K562 (cell line): ENCODE data around the gene PLXDC2. TPM values are rescaled to one million over a fixed set of nuclear protein-coding genes. Genes with fewer than 3 reads are reported as not detected.

ENCODE experiments used
- ATAC-seq: fragments of 200-7000 bp; cut with Tn5 transposase; 3 replicates; pipeline ENCODE4 v1.9.1; 2020; ENCODE audit warnings: moderate library complexity
- BruUV-seq: library from RNA; stranded (reverse); fragments of 400-500 nt; replicated peaks from 2 replicates; lab custom pipeline; 2021; lab: Mats Ljungman, UMichigan
- CTCF ChIA-PET: fragments of 300-600 bp; formaldehyde crosslinking; extraction: SDS; loops from one replicate; lab custom pipeline; 2021; ENCODE audit warnings: low intra/inter-chr PET ratio; lab: Yijun Ruan, JAX
- POLR2A ChIA-PET: fragments of 300-600, 350-650 bp; sonication (Branson Sonifier 250); formaldehyde crosslinking; extraction: SDS; loops from one replicate; lab custom pipeline; 2021; ENCODE audit warnings: antibody characterized with exemption, inconsistent platforms; lab: Yijun Ruan, JAX
- DNase-seq, 4 experiments: peaks; one replicate each; pipeline versions ENCODE4 v3.0.0 to v3.0.0-alpha.2; 2011 to 2018; ENCODE audit warnings: low spot score in 3 of 4, mixed read lengths in 3 of 4; ENCODE audit errors: extremely low read depth in 1 of 4
- FAIRE-seq: peaks from 2 replicates; lab custom pipeline; 2011; peaks lifted over from hg19 to GRCh38; lab: Jason Lieb, UNC
- H2AFZ ChIP-seq: 2 replicates; pipeline ENCODE4 v1.6.0; 2011; ENCODE audit warnings: low read depth, low read length, control low read depth, inconsistent platforms
- H3K27ac ChIP-seq: fragments of 200-600 bp; 3 replicates; pipeline ENCODE4 v1.8.0; 2011; ENCODE audit warnings: low read depth, mild to moderate bottlenecking, control low read depth, inconsistent platforms, low read length, moderate library complexity, mixed read lengths; ENCODE audit errors: extremely low read depth
- H3K27me3 ChIP-seq, 2 experiments: fragments of 300-600 bp in 1 of 2; 2 replicates in 1 of 2; 3 replicates in 1 of 2; pipeline versions ENCODE4 v1.6.0 to v1.8.0; 2011; ENCODE audit warnings: inconsistent platforms in 2 of 2, low read length in 2 of 2, mild to moderate bottlenecking in 1 of 2, mixed read lengths in 1 of 2, moderate library complexity in 1 of 2; ENCODE audit not compliant: control insufficient read depth in 2 of 2, insufficient read depth in 2 of 2
- H3K36me3 ChIP-seq: fragments of 300-600 bp; 3 replicates; pipeline ENCODE4 v1.8.0; 2011; ENCODE audit warnings: mild to moderate bottlenecking, low read length, inconsistent platforms; ENCODE audit not compliant: control insufficient read depth, insufficient read depth
- H3K4me1 ChIP-seq, 2 experiments: fragments of 200-600 bp in 1 of 2; replicated peaks in 1 of 2; 2 replicates in 1 of 2; 3 replicates in 1 of 2; pipeline versions ENCODE4 v1.5.1 to v1.8.0; 2011; ENCODE audit warnings: inconsistent platforms in 2 of 2, low read length in 2 of 2, mild to moderate bottlenecking in 1 of 2, mixed read lengths in 1 of 2, moderate library complexity in 1 of 2; ENCODE audit not compliant: control insufficient read depth in 2 of 2, insufficient read depth in 2 of 2
- H3K4me2 ChIP-seq: 2 replicates; pipeline ENCODE4 v1.6.1; 2011; ENCODE audit warnings: low read length, control low read depth, inconsistent platforms, mixed read lengths; ENCODE audit not compliant: insufficient read depth
- H3K4me3 ChIP-seq: fragments of 200-600 bp; sonication (generic), shearing (Covaris generic); 2 replicates; pipeline ENCODE4 v1.5.1; 2016; ENCODE audit warnings: control low read depth, inconsistent platforms
- H3K79me2 ChIP-seq: fragments of 200-600 bp; 3 replicates; pipeline ENCODE4 v1.8.0; 2011; ENCODE audit warnings: low read length, inconsistent platforms; ENCODE audit not compliant: control insufficient read depth, insufficient read depth
- H3K9ac ChIP-seq, 2 experiments: 2 replicates each; pipeline versions ENCODE4 v1.6.0 to v1.6.1; 2011; ENCODE audit warnings: low read depth in 2 of 2, low read length in 2 of 2, control low read depth in 1 of 2, inconsistent platforms in 1 of 2, mild to moderate bottlenecking in 1 of 2, mixed read lengths in 1 of 2; ENCODE audit not compliant: insufficient read depth in 1 of 2
- H3K9me1 ChIP-seq: one replicate; pipeline ENCODE4 v1.6.0; 2011; ENCODE audit warnings: inconsistent platforms, mild to moderate bottlenecking, low read length, moderate library complexity; ENCODE audit not compliant: control insufficient read depth, insufficient read depth
- H3K9me3 ChIP-seq: replicated peaks from 2 replicates; pipeline ENCODE4 v1.5.1; 2011; ENCODE audit warnings: low read depth, low read length, inconsistent platforms; ENCODE audit not compliant: control insufficient read depth, insufficient read depth
- H4K20me1 ChIP-seq: replicated peaks from 2 replicates; pipeline ENCODE4 v1.6.1; 2011; ENCODE audit warnings: low read length, inconsistent platforms, mixed read lengths; ENCODE audit not compliant: control insufficient read depth, insufficient read depth
- AFF1 ChIP-seq, 2 experiments: fragments of 450-650 bp; IDR thresholded peaks; 2 replicates each; pipeline ENCODE4 v1.6.1; 2018; ENCODE audit warnings: mild to moderate bottlenecking in 2 of 2, low read depth in 1 of 2; ENCODE audit not compliant: partially characterized antibody in 2 of 2
- BRD4 ChIP-seq: fragments of 200-600 bp; sonication (generic); IDR thresholded peaks from 2 replicates; pipeline ENCODE4 v1.6.1; 2017; ENCODE audit warnings: inconsistent platforms
- CREBBP ChIP-seq: IDR thresholded peaks from one replicate; pipeline ENCODE4 v1.6.1; 2012; ENCODE audit warnings: low read depth, mild to moderate bottlenecking, control low read depth, inconsistent platforms, low read length
- E2F6 ChIP-seq, 2 experiments: IDR thresholded peaks; 2 replicates each; pipeline ENCODE4 v1.6.1; 2011; ENCODE audit warnings: borderline replicate concordance in 1 of 2, control low read depth in 1 of 2, low read depth in 1 of 2, low read length in 1 of 2, mild to moderate bottlenecking in 1 of 2, mixed read lengths in 1 of 2, moderate library complexity in 1 of 2; ENCODE audit not compliant: insufficient read depth in 1 of 2, insufficient read length in 1 of 2, poor library complexity in 1 of 2, severe bottlenecking in 1 of 2; ENCODE audit errors: extremely low read depth in 1 of 2
- FOXM1 ChIP-seq, 2 experiments: fragments of 450-650 bp in 1 of 2; sonication (generic) in 1 of 2; formaldehyde crosslinking in 1 of 2; IDR thresholded peaks; 2 replicates each; pipeline versions ENCODE4 v1.6.1 to v1.9.0; 2017 to 2022; ENCODE audit warnings: low read depth in 2 of 2, mild to moderate bottlenecking in 2 of 2, missing genetic modification reagents in 1 of 2, moderate library complexity in 1 of 2
- GATA2 ChIP-seq: sonication (generic); formaldehyde crosslinking; IDR thresholded peaks from 2 replicates; pipeline ENCODE4 v1.4.0; 2020; ENCODE audit warnings: mild to moderate bottlenecking, missing genetic modification reagents
- MEF2A ChIP-seq: IDR thresholded peaks from 2 replicates; pipeline ENCODE4 v1.6.1; 2011; ENCODE audit warnings: low read depth, mild to moderate bottlenecking, low read length, moderate library complexity; ENCODE audit not compliant: control insufficient read depth
- NCOA4 ChIP-seq: fragments of 450-650 bp; IDR thresholded peaks from 2 replicates; pipeline ENCODE4 v1.6.1; 2018; ENCODE audit warnings: mild to moderate bottlenecking; ENCODE audit not compliant: partially characterized antibody
- PHF20 ChIP-seq: fragments of 450-650 bp; IDR thresholded peaks from 2 replicates; pipeline ENCODE4 v1.6.1; 2018; ENCODE audit not compliant: partially characterized antibody
- PHF21A ChIP-seq: fragments of 450-650 bp; IDR thresholded peaks from 2 replicates; pipeline ENCODE4 v1.6.1; 2017; ENCODE audit warnings: low read depth, borderline replicate concordance
- SNAPC5 ChIP-seq: fragments of 250-450 bp; sonication (Bioruptor Pico); IDR thresholded peaks from 2 replicates; pipeline ENCODE4 v1.8.0; 2021; ENCODE audit warnings: moderate library complexity, mild to moderate bottlenecking, inconsistent platforms
- SRSF1 ChIP-seq: fragments of 200-400 bp; formaldehyde crosslinking; IDR thresholded peaks from 2 replicates; pipeline ENCODE4 v1.6.1; 2017; ENCODE audit warnings: mild to moderate bottlenecking, low read depth, low read length, moderate library complexity
- SUPT5H ChIP-seq: fragments of 450-650 bp; IDR thresholded peaks from 2 replicates; pipeline ENCODE4 v1.6.1; 2016
- ZNF766 ChIP-seq: fragments of 200-800 bp; sonication (Bioruptor generic); conservative IDR thresholded peaks from 2 replicates; pipeline ENCODE4 v1.6.1; 2016; ENCODE audit warnings: missing genetic modification characterization, missing compliant biosample characterization
- WGBS: fragments of 100-300 bp; shearing (Covaris generic); methylation state at CpG from one replicate; pipeline ENCODE4 v1.1.6; 2016; ENCODE audit warnings: low coverage, mixed read lengths; ENCODE audit not compliant: insufficient coverage; ENCODE audit errors: missing lambda C conversion rate; 5-methylcytosine and 5-hydroxymethylcytosine counted together
- in situ Hi-C: fragments of 300-500 bp; cut with MboI; formaldehyde crosslinking; loops from 4 replicates; pipeline ENCODE4 v1.15.0; 2018; ENCODE audit warnings: inconsistent platforms, mixed read lengths
- intact Hi-C: fragments of 100-400 bp; cut with micrococcal nuclease; formaldehyde crosslinking; loops from 2 replicates; pipeline ENCODE4 v1.14.2; 2022
- polyA plus RNA-seq, 8 experiments: library from polyadenylated mRNA; depleted of rRNA in 4 of 8; stranded (reverse) in 5 of 8; unstranded in 3 of 8; fragments of >200 nt; fragmentation: Nextera tagmentation in 2 of 8; fragmentation: Illumina TruSeq in 1 of 8; extraction: Ambion mirVana in 2 of 8; extraction: Trizol in 1 of 8; gene quantifications; 2 replicates each; pipeline versions ENCODE4 v1.2.1 to v1.2.3, GENCODE V29; 2011 to 2014; ENCODE audit warnings: inconsistent platforms in 1 of 8, missing spikeins in 1 of 8
- total RNA-seq, 7 experiments: library from RNA; depleted of rRNA in 6 of 7; stranded (reverse); fragments of >200 nt in 6 of 7; fragmentation: Illumina TruSeq in 2 of 7; extraction: Trizol in 2 of 7; gene quantifications; 2 replicates each; pipeline versions ENCODE4 v1.2.1 to v1.2.3, GENCODE V29; 2011 to 2021; ENCODE audit warnings: low replicate concordance in 1 of 7

Gene PLXDC2
- total and polyA plus RNA-seq, 9 of the 15 experiments (the other 6 are each of a cell fraction or from before 2014, with no cell fraction given): 0.01 to 0.33 (median 0.10) TPM; not detected in 3

DNA sequence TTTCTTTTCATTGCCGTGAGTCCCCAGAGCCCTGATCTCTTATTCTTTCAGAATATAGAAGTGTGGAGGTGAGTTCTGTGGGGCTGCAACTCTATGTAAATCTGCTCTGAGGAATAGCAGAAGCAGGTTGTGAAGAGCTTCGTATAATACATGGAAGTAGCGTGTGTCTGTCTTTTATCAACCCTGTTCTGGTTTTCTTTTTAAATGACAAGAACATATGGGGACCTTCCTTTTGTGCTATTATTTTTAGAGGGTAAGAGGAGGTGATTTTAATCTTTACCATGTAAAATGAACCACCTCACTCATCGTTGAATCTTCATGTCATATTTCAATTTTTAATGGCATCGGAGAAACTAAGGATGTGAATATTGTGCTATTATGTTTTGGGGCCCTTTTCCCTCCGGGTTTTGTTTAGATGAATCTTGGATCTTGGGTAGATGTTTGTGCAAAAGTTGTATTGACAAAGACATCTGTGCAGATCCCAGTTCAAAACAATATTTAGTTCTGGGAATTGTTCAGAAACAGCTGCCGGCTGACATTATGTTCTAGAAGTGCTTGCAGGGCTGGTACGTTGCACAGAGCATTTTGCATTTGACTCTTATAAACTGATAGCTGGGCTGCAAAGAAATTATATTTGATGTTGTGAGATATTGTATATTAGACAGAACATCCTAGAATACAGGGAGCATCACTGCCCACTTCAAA, 46.7 kb downstream of the PLXDC2 start:
- WGBS: 2% methylated on average over 8 of the region's 8 CpGs
- no peak for FAIRE-seq
- TF ChIP-seq SUPT5H: no peak
- no peak for TF ChIP-seq E2F6 (IDR thresholded peaks at IDR 0.05; ENCODE audit: borderline replicate concordance in 1 of 2, extremely low read depth in 1 of 2, insufficient read depth in 1 of 2, insufficient read length in 1 of 2, low read depth in 1 of 2, low read length in 1 of 2, poor library complexity in 1 of 2, severe bottlenecking in 1 of 2)
- no peak for TF ChIP-seq SNAPC5
- no peak for TF ChIP-seq SRSF1
- TF ChIP-seq GATA2 (CRISPR knock-in tag): no peak
- no peak for TF ChIP-seq BRD4
- TF ChIP-seq PHF21A: no peak
- no peak for TF ChIP-seq MEF2A
- TF ChIP-seq CREBBP: no peak
- no peak for TF ChIP-seq FOXM1 (IDR thresholded peaks at IDR 0.05; ENCODE audit: low read depth)
- TF ChIP-seq FOXM1 (CRISPR knock-in tag; IDR thresholded peaks at IDR 0.05; ENCODE audit: low read depth): no peak
- no peak for TF ChIP-seq PHF20
- TF ChIP-seq NCOA4: no peak
- TF ChIP-seq AFF1 (IDR thresholded peaks at IDR 0.05; ENCODE audit: low read depth in 1 of 2, partially characterized antibody in 2 of 2): no peak
- no peak for TF ChIP-seq ZNF766 (CRISPR knock-in tag)

More for the DNA sequence above, 46.7 kb downstream of the PLXDC2 start:
- Histone ChIP-seq H3K27me3 (no peaks in the 10 kb centered on the region), H3K4me1 (no peaks in the 10 kb centered on the region), H2AFZ (no peak overlapping the region), H3K9me3 (no peaks in the 10 kb centered on the region), H3K4me2 (no peak overlapping the region), H3K4me3 (no peak overlapping the region), H3K9me1 (no peaks in the 10 kb centered on the region), H3K36me3 (no peaks in the 10 kb centered on the region), H3K9ac (no peak overlapping the region), H3K27ac (no peak overlapping the region), H4K20me1 (no peaks in the 10 kb centered on the region), H3K79me2 (no peaks in the 10 kb centered on the region)
- no peak for ATAC-seq
- in situ Hi-C loops: no loop called here
- CTCF ChIA-PET: no interaction called here
- no peak for DNase-seq
- intact Hi-C loops: no loop called here
- POLR2A ChIA-PET: no interaction called here
- no TSS peak for BruUV-seq
